Gastroesophageal sphincter (tissue), 4 donors: ENCODE measurements around the gene PFKFB4. TPM values are rescaled to one million over a fixed set of nuclear protein-coding genes. Genes with fewer than 3 reads are reported as not detected.

Experiments used
- ATAC-seq: fragments of 150-250 bp; one replicate; pipeline ENCODE4 v1.9.1; 2016; ENCODE audit warnings: mild to moderate bottlenecking, moderate library complexity
- H3K27ac ChIP-seq, 4 donors: fragments of 200-600 bp; sonication (generic) in 3 of 4; 1 replicate in 3 of 4; 2 replicates in 1 of 4; pipeline ENCODE4 v1.5.1; 2016 to 2019
- H3K27me3 ChIP-seq: fragments of 200-600 bp; sonication (generic); one replicate; pipeline ENCODE4 v1.5.1; 2019
- H3K36me3 ChIP-seq, 2 donors: fragments of 200-600 bp; sonication (generic); one replicate each; pipeline ENCODE4 v1.5.1; 2019; ENCODE audit warnings: control low read depth in 1 of 2
- H3K4me1 ChIP-seq, 3 donors: fragments of 200-600 bp; sonication (generic); 1 replicate in 2 of 3; 2 replicates in 1 of 3; pipeline ENCODE4 v1.5.1; 2016 to 2019; ENCODE audit warnings: control low read depth in 2 of 3
- H3K4me3 ChIP-seq, 2 donors: fragments of 200-600 bp; sonication (generic); one replicate each; pipeline ENCODE4 v1.5.1; 2019; ENCODE audit warnings: mild to moderate bottlenecking in 1 of 2, moderate library complexity in 1 of 2
- H3K9me3 ChIP-seq, 3 donors: fragments of 200-600 bp; sonication (generic); one replicate each; pipeline ENCODE4 v1.5.1; 2017 to 2019; ENCODE audit warnings: control low read depth in 2 of 3
- EP300 ChIP-seq: sonication (generic); formaldehyde crosslinking; IDR thresholded peaks from one replicate; pipeline ENCODE4 v1.6.1; 2017; ENCODE audit warnings: antibody characterized with exemption, mild to moderate bottlenecking
- POLR2A ChIP-seq, 2 donors: fragments of 450-650 bp; IDR thresholded peaks; one replicate each; pipeline ENCODE4 v1.6.1; 2017; ENCODE audit warnings: antibody characterized with exemption in 2 of 2, mild to moderate bottlenecking in 2 of 2, moderate library complexity in 1 of 2
- POLR2AphosphoS5 ChIP-seq: sonication (generic); formaldehyde crosslinking; IDR thresholded peaks from one replicate; pipeline ENCODE4 v1.6.1; 2017; ENCODE audit warnings: antibody characterized with exemption
- WGBS, 2 donors: methylation state at CpG; one replicate each; pipeline ENCODE4 v1.1.5; 2018; ENCODE audit warnings: low coverage in 1 of 2; 5-methylcytosine and 5-hydroxymethylcytosine counted together
- small RNA-seq, 4 donors: library from RNA; depleted of rRNA; stranded (forward); fragments of <200 nt; gene quantifications; one replicate each; pipeline ENCODE3, GENCODE V24; 2016
- total RNA-seq, 4 donors: library from RNA; depleted of rRNA; stranded (reverse); fragments of >200 nt; gene quantifications; one replicate each; pipeline ENCODE4 v1.1.0, GENCODE V29; 2016
- TF ChIP-seq, protein P1 (sequence below), 4 experiments: fragments of 200-600 bp in 2 of 4; fragments of 450-650 bp in 2 of 4; sonication (generic) in 1 of 4; IDR thresholded peaks; one replicate each; pipeline ENCODE4 v1.5.1; 2017 to 2019; ENCODE audit warnings: antibody characterized with exemption in 4 of 4, mild to moderate bottlenecking in 2 of 4, moderate library complexity in 2 of 4

PFKFB4 gene
- total RNA-seq, 4 donors from 2014 or later, result 1.8 to 2.9 (median 2.4) TPM

DNA sequence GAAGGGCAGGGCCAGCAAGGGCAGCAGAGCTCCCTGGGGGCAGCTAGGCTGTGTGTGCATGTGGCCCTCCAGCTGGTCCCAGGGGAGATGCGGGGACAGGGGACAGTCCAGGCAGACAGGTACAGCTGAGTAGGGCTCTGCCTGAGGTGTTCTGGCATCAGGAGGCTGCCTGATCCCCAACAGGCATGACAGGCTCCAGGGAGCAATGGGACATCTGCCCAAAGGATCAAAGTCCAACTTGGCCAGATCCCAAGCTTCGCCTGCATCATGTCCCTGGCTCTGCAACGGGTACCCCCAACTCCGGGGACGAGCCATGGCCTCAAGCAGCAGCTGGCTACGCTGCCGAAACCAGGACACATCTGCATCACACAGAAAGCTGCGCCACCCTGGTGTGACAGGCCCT, 88.3 kb downstream of the PFKFB4 start:
- Histone ChIP-seq H3K9me3 (no peaks in the 10 kb centered on the region), H3K27me3 (no peaks in the 10 kb centered on the region), H3K4me1 (peaks cover 4 to 85% (median 65%) of the 10 kb centered on the region in 3 donors), H3K4me3 (peak overlapping the region in 1 of 2 donors; percentile 8), H3K27ac (peak overlapping the region in 3 of 4 donors; percentile 97 to 98 (median 97)), H3K36me3 (peaks cover 0 to 47% of the 10 kb centered on the region in 2 donors)
- WGBS, 2 donors, result 57 to 83% methylated on average over 1 of the region's 8 CpGs
- ATAC-seq, result no peak
- TF ChIP-seq, protein P1, sequence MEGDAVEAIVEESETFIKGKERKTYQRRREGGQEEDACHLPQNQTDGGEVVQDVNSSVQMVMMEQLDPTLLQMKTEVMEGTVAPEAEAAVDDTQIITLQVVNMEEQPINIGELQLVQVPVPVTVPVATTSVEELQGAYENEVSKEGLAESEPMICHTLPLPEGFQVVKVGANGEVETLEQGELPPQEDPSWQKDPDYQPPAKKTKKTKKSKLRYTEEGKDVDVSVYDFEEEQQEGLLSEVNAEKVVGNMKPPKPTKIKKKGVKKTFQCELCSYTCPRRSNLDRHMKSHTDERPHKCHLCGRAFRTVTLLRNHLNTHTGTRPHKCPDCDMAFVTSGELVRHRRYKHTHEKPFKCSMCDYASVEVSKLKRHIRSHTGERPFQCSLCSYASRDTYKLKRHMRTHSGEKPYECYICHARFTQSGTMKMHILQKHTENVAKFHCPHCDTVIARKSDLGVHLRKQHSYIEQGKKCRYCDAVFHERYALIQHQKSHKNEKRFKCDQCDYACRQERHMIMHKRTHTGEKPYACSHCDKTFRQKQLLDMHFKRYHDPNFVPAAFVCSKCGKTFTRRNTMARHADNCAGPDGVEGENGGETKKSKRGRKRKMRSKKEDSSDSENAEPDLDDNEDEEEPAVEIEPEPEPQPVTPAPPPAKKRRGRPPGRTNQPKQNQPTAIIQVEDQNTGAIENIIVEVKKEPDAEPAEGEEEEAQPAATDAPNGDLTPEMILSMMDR (IDR thresholded peaks at IDR 0.05), result no peak
- no peak for TF ChIP-seq POLR2AphosphoS5
- no peak for TF ChIP-seq EP300
- no peak for TF ChIP-seq POLR2A (IDR thresholded peaks at IDR 0.05)

Small RNA genes lying within 50 kb of the gene (small RNA-seq; reads per million reads assigned to genes)
- gene MIR6823, result 0 reads per million in 4 donors

Other genes with a start within 250 kb of the PFKFB4 start
- gene SPINK8, start 223.1 kb downstream of the PFKFB4 start, total RNA-seq, result not detected
- not detected for gene FBXW12, start 184.6 kb downstream of the PFKFB4 start, total RNA-seq
- gene PLXNB1, start 126.7 kb downstream of the PFKFB4 start, total RNA-seq, result 100 to 1,000 TPM; 125 to 186 (median 147) TPM
- 10 to 100 TPM; 10.2 to 32.6 (median 26.3) TPM for gene CCDC51, start 116.7 kb downstream of the PFKFB4 start, total RNA-seq
- gene TMA7, start 116.5 kb downstream of the PFKFB4 start, total RNA-seq, result 100 to 1,000 TPM; 200 to 329 (median 260) TPM
- 1 to 10 TPM; 3.0 to 6.8 (median 5.2) TPM for gene ATRIP, start 110.1 kb downstream of the PFKFB4 start, total RNA-seq
- 100 to 1,000 TPM in 3 of 4 donors, 10 to 100 TPM in 1; 98.2 to 191 (median 122) TPM for gene SHISA5, start 52.6 kb downstream of the PFKFB4 start, total RNA-seq
- gene UCN2, start 7.0 kb upstream of the PFKFB4 start, total RNA-seq, result under 1 TPM in 1 of 4 donors, not detected in 3; 0.19 TPM
- 1 to 10 TPM; 1.7 to 3.9 (median 1.9) TPM for gene COL7A1, start 38.5 kb upstream of the PFKFB4 start, total RNA-seq
- 100 to 1,000 TPM; 195 to 346 (median 302) TPM for gene UQCRC1, start 52.8 kb upstream of the PFKFB4 start, total RNA-seq
- gene TMEM89, start 65.0 kb upstream of the PFKFB4 start, total RNA-seq, result not detected
- gene SLC26A6, start 78.7 kb upstream of the PFKFB4 start, total RNA-seq, result 10 to 100 TPM in 2 of 4 donors, 1 to 10 TPM in 2; 7.4 to 21.8 (median 10.7) TPM
- gene CELSR3, start 106.1 kb upstream of the PFKFB4 start, total RNA-seq, result 1 to 10 TPM in 1 of 4 donors, under 1 TPM in 3; 0.40 to 1.0 (median 0.66) TPM
- gene NCKIPSD, start 129.1 kb upstream of the PFKFB4 start, total RNA-seq, result 10 to 100 TPM; 19.0 to 32.5 (median 21.1) TPM
- gene IP6K2, start 160.4 kb upstream of the PFKFB4 start, total RNA-seq, result 10 to 100 TPM; 44.5 to 52.8 (median 48.1) TPM